ENCODE results near the gene LAMA5. TPM values are rescaled to one million over a fixed set of nuclear protein-coding genes. Genes with fewer than 3 reads are reported as not detected.

Gene LAMA5, protein sequence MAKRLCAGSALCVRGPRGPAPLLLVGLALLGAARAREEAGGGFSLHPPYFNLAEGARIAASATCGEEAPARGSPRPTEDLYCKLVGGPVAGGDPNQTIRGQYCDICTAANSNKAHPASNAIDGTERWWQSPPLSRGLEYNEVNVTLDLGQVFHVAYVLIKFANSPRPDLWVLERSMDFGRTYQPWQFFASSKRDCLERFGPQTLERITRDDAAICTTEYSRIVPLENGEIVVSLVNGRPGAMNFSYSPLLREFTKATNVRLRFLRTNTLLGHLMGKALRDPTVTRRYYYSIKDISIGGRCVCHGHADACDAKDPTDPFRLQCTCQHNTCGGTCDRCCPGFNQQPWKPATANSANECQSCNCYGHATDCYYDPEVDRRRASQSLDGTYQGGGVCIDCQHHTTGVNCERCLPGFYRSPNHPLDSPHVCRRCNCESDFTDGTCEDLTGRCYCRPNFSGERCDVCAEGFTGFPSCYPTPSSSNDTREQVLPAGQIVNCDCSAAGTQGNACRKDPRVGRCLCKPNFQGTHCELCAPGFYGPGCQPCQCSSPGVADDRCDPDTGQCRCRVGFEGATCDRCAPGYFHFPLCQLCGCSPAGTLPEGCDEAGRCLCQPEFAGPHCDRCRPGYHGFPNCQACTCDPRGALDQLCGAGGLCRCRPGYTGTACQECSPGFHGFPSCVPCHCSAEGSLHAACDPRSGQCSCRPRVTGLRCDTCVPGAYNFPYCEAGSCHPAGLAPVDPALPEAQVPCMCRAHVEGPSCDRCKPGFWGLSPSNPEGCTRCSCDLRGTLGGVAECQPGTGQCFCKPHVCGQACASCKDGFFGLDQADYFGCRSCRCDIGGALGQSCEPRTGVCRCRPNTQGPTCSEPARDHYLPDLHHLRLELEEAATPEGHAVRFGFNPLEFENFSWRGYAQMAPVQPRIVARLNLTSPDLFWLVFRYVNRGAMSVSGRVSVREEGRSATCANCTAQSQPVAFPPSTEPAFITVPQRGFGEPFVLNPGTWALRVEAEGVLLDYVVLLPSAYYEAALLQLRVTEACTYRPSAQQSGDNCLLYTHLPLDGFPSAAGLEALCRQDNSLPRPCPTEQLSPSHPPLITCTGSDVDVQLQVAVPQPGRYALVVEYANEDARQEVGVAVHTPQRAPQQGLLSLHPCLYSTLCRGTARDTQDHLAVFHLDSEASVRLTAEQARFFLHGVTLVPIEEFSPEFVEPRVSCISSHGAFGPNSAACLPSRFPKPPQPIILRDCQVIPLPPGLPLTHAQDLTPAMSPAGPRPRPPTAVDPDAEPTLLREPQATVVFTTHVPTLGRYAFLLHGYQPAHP (N-terminal part only)
- total RNA-seq (ENCODE audit: low replicate concordance): 8.1 and 63.7 TPM in 2 replicates

DNA sequence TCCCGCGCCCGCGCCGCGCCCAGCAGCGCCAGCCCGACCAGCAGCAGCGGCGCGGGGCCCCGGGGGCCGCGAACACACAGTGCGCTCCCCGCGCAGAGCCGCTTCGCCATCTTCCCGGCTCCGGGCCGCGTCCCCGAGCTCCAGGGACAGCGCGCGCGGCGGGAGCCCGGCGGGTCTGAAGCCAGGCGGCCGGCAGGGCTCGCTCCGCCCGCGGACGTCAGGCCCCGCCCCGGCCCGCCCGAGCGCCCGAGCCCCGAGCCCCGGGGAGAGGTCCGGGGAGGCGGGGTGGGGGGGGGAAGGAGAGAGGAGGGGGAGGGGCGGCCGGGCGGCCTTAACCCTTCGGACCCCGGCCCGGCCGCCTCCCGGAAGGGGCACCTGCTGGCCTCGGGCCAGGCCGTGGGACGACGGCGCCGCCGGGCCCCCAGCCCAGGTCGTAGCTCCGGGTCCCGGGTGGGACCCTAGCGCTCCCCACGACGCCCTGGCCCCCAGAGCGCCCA, at the start of gene LAMA5:
LAMA5 (minus strand) TSS at position 177 of the 497 bp plus-strand sequence; CDS start at position 110, 67 bp downstream.

DNA sequence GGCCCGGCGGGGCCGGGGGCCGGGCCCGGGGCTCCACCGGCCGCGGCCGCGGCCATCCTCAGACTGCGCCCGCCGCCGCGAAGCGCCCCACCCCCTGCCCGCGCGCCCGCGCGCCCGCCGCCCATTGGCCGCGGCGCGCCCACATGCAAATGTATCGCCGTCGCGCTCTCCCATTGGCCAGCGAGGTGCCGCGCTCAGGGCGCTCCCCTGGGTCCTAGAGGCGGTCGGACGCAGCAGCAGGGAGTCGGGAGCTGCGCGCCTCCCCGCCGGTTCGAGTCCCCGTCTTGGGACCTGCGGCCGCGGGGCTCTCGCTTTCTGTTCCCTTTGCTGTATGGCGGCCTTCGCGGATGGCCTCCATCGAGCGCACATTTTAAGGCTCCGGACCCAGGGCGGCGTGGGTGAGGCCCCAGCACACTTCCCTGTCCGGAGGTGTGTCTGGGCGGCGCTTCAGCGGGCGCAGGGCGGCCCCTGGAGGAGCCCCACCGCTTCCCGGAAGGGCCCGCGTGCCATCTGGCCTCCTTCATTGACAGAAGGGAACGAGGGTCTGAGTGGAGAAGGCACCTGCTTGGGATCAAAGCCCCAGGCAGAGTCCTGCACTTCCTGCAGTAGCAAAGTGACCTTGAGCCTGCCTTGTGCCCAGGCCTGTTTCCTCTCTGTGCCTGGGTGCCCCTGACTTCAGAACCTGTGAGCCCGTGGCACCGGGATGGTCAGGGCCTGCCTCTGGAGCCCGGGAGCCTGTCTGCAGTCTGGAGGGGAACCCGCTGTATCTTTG, 40.3 kb upstream of the LAMA5 start, which contains the start of gene CABLES2:
CABLES2 (minus strand) TSS at position 65 of the 772 bp plus-strand sequence; CDS start at position 56, 9 bp downstream.

GRCh38 chr20:62386383-62387218, 19.5 kb upstream of the LAMA5 start, which contains the start of gene RPS21:
Gene RPS21 (plus strand): TSS chr20:62387103. CDS start chr20:62387339, 236 bp downstream.

GRCh38 chr20:62302341-62303061, 64.6 kb downstream of the LAMA5 start, which contains the start of gene ADRM1:
Gene ADRM1 (plus strand): TSS chr20:62302997. CDS start chr20:62303569, 572 bp downstream.

Other genes with a start within 250 kb of the LAMA5 start
- gene LSM14B, start 244.8 kb downstream of the LAMA5 start, total RNA-seq (ENCODE audit: low replicate concordance): 40.6 and 50.3 TPM in 2 replicates
- gene PSMA7, start 223.9 kb downstream of the LAMA5 start, total RNA-seq (ENCODE audit: low replicate concordance): 465 and 472 TPM in 2 replicates
- 11.0 and 21.2 TPM in 2 replicates for gene SS18L1, start 223.5 kb downstream of the LAMA5 start, total RNA-seq (ENCODE audit: low replicate concordance)
- 18.3 and 22.2 TPM in 2 replicates for gene MTG2, start 184.3 kb downstream of the LAMA5 start, total RNA-seq (ENCODE audit: low replicate concordance)
- not detected in 2 replicates for gene HRH3, start 147.0 kb downstream of the LAMA5 start, total RNA-seq (ENCODE audit: low replicate concordance)
- 33.2 and 38.6 TPM in 2 replicates for gene OSBPL2, start 128.8 kb downstream of the LAMA5 start, total RNA-seq (ENCODE audit: low replicate concordance)
- gene ADRM1, start 64.3 kb downstream of the LAMA5 start, total RNA-seq (ENCODE audit: low replicate concordance): 51.1 and 93.3 TPM in 2 replicates
- 1,874 and 4,029 TPM in 2 replicates for gene RPS21, start 19.8 kb upstream of the LAMA5 start, total RNA-seq (ENCODE audit: low replicate concordance)
- gene CABLES2, start 40.0 kb upstream of the LAMA5 start, total RNA-seq (ENCODE audit: low replicate concordance): 0.45 and 0.47 TPM in 2 replicates
- gene RBBP8NL, start 60.2 kb upstream of the LAMA5 start, total RNA-seq (ENCODE audit: low replicate concordance): not detected in 2 replicates
- gene GATA5, start 108.7 kb upstream of the LAMA5 start, total RNA-seq (ENCODE audit: low replicate concordance): 1.7 TPM in 1 of 2 replicates, not detected in the other

All from smooth muscle cell of the coronary artery (primary cell).